HepG2 (cell line): ENCODE results near the gene NOX4.

Source experiments
- ARHGAP35 ChIP-seq: sonication (generic); formaldehyde crosslinking; IDR thresholded peaks from 2 replicates; pipeline ENCODE4 v1.9.0; 2022; ENCODE audit warnings: mild to moderate bottlenecking, inconsistent platforms, moderate library complexity, missing genetic modification reagents, borderline replicate concordance
- ATF1 ChIP-seq: IDR thresholded peaks from 2 replicates; pipeline ENCODE4 v1.6.1; 2016; ENCODE audit warnings: mild to moderate bottlenecking, control low read depth
- NCOA2 ChIP-seq: sonication (generic); formaldehyde crosslinking; IDR thresholded peaks from 2 replicates; pipeline ENCODE4 v1.8.0; 2022; ENCODE audit warnings: inconsistent platforms
- ZBTB33 ChIP-seq: sonication (generic); formaldehyde crosslinking; IDR thresholded peaks from 2 replicates; pipeline ENCODE4 v1.4.0; 2020; ENCODE audit warnings: missing genetic modification reagents
- TF ChIP-seq, protein P1 (sequence below): sonication (generic); formaldehyde crosslinking; IDR thresholded peaks from 2 replicates; pipeline ENCODE4 v1.8.0; 2022; ENCODE audit warnings: missing genetic modification reagents, mild to moderate bottlenecking, moderate library complexity, borderline replicate concordance

DNA sequence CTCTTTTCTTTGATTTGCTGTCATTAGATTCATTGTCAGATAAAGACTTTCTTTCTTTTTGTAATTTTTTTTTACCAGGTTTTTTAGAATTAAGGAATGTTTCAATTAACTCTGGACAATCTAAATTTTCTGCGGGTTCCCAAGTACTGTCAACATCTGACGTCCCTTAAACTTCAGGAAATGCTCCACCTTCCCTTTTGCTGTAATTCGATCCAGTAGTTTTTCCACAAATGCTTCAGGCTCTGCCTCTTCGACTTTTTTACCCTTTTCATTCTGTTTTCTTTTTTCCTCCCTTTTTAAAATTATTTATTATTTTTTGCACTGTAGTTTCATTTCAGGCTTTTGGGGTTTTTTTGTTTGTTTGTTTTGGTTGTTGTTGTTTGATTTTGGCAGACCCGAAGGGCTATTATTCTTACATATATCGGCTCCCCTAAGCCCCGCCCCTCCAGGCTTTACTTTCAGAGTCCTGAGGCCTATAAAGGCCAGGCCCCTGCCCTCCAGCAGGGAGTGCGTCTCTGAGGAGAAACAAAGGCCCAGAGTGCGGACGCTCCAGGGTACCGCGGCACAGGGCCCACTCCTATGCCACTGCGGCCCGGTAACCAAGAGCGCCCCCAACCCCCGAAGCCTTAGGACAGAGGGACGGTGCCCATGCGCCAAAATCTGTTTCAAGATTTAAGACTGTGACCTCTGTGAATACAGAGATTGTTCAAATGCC is 197.1 kb downstream of the NOX4 start:
- TF ChIP-seq ARHGAP35 (CRISPR knock-in tag) = no peak
- TF ChIP-seq ATF1 (CRISPR knock-in tag) = no peak
- no peak for TF ChIP-seq NCOA2 (CRISPR knock-in tag)
- TF ChIP-seq, protein P1, sequence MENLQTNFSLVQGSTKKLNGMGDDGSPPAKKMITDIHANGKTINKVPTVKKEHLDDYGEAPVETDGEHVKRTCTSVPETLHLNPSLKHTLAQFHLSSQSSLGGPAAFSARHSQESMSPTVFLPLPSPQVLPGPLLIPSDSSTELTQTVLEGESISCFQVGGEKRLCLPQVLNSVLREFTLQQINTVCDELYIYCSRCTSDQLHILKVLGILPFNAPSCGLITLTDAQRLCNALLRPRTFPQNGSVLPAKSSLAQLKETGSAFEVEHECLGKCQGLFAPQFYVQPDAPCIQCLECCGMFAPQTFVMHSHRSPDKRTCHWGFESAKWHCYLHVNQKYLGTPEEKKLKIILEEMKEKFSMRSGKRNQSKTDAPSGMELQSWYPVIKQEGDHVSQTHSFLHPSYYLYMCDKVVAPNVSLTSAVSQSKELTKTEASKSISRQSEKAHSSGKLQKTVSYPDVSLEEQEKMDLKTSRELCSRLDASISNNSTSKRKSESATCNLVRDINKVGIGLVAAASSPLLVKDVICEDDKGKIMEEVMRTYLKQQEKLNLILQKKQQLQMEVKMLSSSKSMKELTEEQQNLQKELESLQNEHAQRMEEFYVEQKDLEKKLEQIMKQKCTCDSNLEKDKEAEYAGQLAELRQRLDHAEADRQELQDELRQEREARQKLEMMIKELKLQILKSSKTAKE = no peak
- no peak for TF ChIP-seq ZBTB33 (CRISPR knock-in tag)
